ENCODE results near the gene INTS3.

Gene INTS3

DNA sequence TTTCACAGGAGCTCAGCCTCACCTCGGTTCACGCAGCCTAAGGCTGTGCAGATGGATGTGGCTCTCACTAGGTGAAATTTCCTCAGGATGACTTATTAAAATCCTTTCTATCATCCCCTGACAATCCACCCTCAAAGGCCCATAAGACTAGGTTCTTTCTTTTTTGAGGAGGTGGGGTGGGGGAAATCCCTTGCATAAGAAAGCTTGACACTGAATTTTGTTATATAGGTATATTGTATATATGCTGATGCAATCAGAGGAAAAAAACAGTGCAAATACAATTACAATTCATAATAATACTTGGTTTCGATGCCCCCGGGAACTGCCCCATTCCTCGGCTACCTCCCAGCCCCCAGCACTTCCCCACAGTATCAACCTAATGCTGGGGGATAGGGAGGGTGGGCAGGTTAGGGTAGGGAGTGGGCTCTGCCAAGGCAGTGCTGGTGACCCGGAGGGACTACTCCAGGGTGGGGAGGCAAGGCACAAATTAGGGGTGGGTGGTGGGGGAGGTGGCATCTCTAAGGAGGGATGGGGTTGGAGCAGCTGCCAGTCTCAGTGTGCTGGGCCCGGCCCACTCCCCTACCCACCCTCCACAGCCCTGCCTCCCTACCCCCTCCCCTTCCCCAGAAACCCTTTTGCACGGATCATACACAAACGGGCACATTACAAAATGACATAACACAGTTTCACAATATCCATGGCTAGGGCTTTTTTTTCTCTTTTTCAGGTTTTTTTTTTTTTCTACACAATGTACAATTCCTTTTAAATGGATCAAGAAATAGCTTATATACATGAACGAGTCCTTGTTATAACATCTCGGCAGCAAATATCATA, 78.3 kb downstream of the INTS3 start:
- in situ Hi-C loops (cut with MboI; ENCODE audit: low sequenced_read_pairs): no loop called here

DNA sequence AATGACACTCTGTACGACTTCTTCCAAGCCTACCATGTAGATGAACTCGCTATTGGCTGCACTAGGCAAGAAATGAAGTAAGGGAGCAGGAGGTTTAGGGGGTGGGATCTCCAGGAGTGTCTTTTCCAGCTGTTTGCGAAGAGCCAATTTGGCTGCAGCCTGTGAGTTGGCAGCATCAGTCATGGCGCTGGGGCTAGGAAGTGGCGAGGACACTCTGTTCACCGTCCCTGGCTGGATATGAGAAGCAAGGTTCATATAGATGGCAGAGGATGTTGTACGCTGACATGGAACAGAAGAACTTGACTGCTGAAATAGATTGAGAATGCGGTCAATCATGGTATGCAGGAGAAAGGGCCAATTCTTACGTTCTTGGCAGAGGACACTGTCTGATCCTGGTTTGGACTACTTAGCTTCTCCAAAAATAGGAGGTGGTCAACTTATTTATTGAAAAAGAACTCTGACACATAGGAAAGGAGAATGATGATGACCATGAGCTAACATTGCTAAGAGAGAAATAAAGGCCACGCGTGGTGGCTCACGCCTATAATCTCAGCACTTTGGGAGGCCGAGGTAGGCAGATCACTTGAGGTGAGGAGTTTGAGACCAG, 88.5 kb downstream of the INTS3 start:
- in situ Hi-C loops (cut with MboI; ENCODE audit: low sequenced_read_pairs): loop anchor here (10.0 kb wide), 1 partner anchor 168 kb away; the partner anchor contains the start of gene RAB13

DNA sequence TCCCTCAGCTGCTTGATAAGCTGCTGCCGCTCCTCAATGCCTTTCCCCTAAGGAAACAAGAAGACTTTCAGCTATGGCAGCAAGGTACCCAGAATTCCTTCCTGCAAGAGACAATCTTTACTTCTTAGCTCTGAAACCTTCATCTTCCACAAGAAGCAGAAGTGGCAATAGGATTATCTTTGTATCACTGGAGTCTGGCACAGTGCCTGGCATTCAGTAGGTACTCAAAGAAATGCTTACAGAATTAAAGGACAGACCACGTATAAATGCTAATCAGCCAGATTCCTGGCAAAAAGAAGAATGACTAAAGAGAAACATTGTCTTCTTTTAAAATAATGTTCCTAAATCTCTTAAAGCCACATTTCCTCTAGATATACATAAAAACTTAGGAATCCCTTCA, 91.0 kb downstream of the INTS3 start:
- in situ Hi-C loops (cut with MboI; ENCODE audit: low sequenced_read_pairs): loop anchor here (10.0 kb wide), 1 partner anchor 166 kb away; the partner anchor contains the start of gene RAB13
